Measurements from ENCODE around the gene PIGZ. TPM values are rescaled to one million over a fixed set of nuclear protein-coding genes. Genes with fewer than 3 reads are reported as not detected.
A peak's percentile ranks its signal among the peaks of the same experiment; 100 is the strongest.

PIGZ gene
- total and polyA plus RNA-seq, 9 of the 15 experiments (the other 6 are each of a cell fraction or from before 2014, with no cell fraction given): 0.15 to 1.8 (median 0.76) TPM

GRCh38 chr3:196941729-196942225, 26.9 kb downstream of the PIGZ start (continued):
- TF ChIP-seq ZNF12 (CRISPR knock-in tag; IDR thresholded peaks at IDR 0.05) (0 out of 2 replicates have a peak, but pooled peaks have one; percentile 11), EGR1 (conservative IDR thresholded peaks at IDR 0.05) (peak; percentile 74), BHLHE40 (IDR thresholded peaks at IDR 0.05; ENCODE audit: low read length) (no peak), ELK1 (CRISPR knock-in tag; IDR thresholded peaks at IDR 0.05) (no peak), CAMTA2 (CRISPR knock-in tag; conservative IDR thresholded peaks at IDR 0.05) (no peak), ZNF354B (CRISPR knock-in tag; IDR thresholded peaks at IDR 0.05) (no peak), SP1 (CRISPR knock-in tag; IDR thresholded peaks at IDR 0.05) (no peak), NR1H2 (CRISPR knock-in tag; IDR thresholded peaks at IDR 0.05) (0 out of 2 replicates have a peak, but pooled peaks have one; percentile 23), IRF2 (CRISPR knock-in tag; IDR thresholded peaks at IDR 0.05) (no peak), NELFE (IDR thresholded peaks at IDR 0.05; ENCODE audit: insufficient read depth, insufficient read length) (no peak), STAT5A (IDR thresholded peaks at IDR 0.05; ENCODE audit: borderline replicate concordance, low read length) (no peak), BRD4 (IDR thresholded peaks at IDR 0.05) (no peak; the same call in 1 of the 2 replicates), PCBP1 (IDR thresholded peaks at IDR 0.05; ENCODE audit: low read depth, low read length, poor library complexity, severe bottlenecking) (no peak), ZNF77 (CRISPR knock-in tag; IDR thresholded peaks at IDR 0.05) (no peak), ZNF165 (CRISPR knock-in tag; IDR thresholded peaks at IDR 0.05; ENCODE audit: borderline replicate concordance) (no peak), ZNF175 (CRISPR knock-in tag; IDR thresholded peaks at IDR 0.05; ENCODE audit: low read depth) (peak; percentile 51; the same call in 1 of the 2 replicates), SMARCA5 (IDR thresholded peaks at IDR 0.05) (0 out of 2 replicates have a peak, but pooled peaks have one; percentile 18), GABPB2 (CRISPR knock-in tag; conservative IDR thresholded peaks at IDR 0.05) (no peak), ZBTB17 (CRISPR knock-in tag; IDR thresholded peaks at IDR 0.05) (0 out of 2 replicates have a peak, but pooled peaks have one; percentile 7), YY1 (IDR thresholded peaks at IDR 0.05; ENCODE audit: borderline replicate concordance in 1 of 3, control insufficient read depth in 1 of 3, extremely low read depth in 1 of 3, insufficient read depth in 3 of 3, insufficient read length in 1 of 3, insufficient replicate concordance in 2 of 3, low read depth in 1 of 3, low read length in 2 of 3) (no peak)
- TF ChIP-seq, protein P1, sequence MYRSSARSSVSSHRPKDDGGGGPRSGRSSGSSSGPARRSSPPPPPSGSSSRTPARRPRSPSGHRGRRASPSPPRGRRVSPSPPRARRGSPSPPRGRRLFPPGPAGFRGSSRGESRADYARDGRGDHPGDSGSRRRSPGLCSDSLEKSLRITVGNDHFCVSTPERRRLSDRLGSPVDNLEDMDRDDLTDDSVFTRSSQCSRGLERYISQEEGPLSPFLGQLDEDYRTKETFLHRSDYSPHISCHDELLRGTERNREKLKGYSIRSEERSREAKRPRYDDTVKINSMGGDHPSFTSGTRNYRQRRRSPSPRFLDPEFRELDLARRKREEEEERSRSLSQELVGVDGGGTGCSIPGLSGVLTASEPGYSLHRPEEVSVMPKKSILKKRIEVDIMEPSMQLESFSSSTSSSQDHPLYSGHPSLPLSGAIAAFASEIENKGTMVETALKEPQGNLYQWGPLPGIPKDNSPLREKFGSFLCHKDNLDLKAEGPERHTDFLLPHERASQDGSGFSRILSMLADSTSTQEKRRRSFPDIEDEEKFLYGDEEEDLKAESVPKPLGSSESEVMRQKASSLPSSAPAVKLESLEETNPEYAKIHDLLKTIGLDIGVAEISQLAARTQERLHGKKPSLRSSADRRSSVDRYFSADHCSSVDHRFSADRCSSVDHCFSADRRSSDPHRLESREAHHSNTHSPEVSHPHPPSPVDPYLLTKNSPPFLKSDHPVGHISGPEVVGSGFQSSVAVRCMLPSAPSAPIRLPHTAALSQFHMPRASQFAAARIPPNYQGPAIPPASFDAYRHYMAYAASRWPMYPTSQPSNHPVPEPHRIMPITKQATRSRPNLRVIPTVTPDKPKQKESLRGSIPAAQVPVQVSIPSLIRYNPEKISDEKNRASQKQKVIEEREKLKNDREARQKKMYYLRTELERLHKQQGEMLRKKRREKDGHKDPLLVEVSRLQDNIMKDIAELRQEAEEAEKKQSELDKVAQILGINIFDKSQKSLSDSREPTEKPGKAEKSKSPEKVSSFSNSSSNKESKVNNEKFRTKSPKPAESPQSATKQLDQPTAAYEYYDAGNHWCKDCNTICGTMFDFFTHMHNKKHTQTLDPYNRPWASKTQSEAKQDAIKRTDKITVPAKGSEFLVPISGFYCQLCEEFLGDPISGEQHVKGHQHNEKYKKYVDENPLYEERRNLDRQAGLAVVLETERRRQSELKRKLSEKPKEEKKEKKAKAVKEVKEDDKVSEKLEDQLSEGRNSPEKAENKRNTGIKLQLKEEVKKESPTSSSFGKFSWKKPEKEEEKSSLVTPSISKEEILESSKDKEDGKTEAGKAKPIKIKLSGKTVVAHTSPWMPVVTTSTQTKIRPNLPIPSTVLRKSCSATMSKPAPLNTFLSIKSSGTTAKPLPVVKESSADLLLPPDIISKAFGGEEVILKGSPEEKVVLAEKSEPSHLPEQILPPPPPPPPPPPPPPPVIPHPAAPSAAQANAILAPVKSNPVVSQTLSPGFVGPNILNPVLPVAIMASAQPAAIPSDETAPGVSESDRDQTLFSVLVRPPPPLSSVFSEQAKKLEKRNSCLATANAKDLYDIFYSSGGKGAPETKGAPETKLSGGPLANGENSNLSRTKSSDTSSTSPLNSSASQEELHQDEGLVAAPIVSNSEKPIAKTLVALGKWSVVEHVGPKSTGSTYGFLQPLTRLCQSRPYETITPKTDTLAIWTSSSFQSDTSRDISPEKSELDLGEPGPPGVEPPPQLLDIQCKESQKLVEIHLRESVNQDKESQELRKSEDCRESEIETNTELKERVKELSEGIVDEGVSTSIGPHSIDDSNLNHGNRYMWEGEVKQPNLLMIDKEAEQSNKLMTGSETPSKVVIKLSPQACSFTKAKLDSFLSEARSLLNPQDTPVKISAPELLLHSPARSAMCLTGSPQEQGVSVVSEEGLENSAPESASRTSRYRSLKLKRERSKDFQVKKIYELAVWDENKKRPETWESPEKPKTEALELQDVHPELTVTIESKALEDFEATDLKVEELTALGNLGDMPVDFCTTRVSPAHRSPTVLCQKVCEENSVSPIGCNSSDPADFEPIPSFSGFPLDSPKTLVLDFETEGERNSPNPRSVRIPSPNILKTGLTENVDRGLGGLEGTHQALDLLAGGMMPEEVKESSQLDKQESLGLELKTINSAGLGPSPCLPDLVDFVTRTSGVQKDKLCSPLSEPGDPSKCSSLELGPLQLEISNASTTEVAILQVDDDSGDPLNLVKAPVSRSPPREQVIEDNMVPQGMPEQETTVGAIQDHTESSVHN (IDR thresholded peaks at IDR 0.05; ENCODE audit: borderline replicate concordance in 1 of 2, low read depth in 1 of 2): no peak
